SH-SY5Y (cell line): ENCODE measurements around the gene DPCD.

Experiments
- GATA2 ChIP-seq: IDR thresholded peaks from 2 replicates; pipeline ENCODE4 v1.6.1; 2011; ENCODE audit warnings: mild to moderate bottlenecking, low read depth, low read length
- GATA3 ChIP-seq: IDR thresholded peaks from 2 replicates; pipeline ENCODE4 v1.6.1; 2011; ENCODE audit warnings: low read depth, mild to moderate bottlenecking, low read length, moderate library complexity

DNA sequence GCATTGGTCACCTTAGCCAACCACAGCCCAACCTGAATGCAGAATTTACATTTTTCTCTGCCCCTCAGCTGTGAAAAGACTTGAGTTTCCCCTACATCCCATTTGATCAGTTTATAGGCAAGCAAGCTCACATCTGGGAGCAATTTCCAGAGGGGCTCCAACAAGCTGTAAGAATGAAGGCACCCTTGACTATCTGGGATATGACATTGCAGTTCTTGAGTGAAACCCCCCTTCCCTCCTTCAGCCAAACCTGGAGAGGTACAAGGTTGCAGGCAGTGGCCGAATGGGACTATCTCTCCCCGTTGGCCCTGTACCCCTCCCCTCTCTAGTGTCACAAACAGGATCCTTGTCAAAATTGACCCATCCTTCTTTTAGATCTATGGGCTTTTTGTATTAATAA lies 30.6 kb upstream of the DPCD start:
- no peak for TF ChIP-seq GATA2
- no peak for TF ChIP-seq GATA3
